Osteoblast (primary cell): ENCODE measurements around the gene ADCY3. TPM values are rescaled to one million over a fixed set of nuclear protein-coding genes. Genes with fewer than 3 reads are reported as not detected.

Experiments
- DNase-seq: peaks from one replicate; pipeline ENCODE4 v3.0.0; 2011; ENCODE audit warnings: low spot score, mixed read lengths; ENCODE audit not compliant: insufficient read length; ENCODE audit errors: missing footprints
- H2AFZ ChIP-seq: 2 replicates; pipeline ENCODE4 v1.6.0; 2011; ENCODE audit warnings: mild to moderate bottlenecking, low read length
- H3K27ac ChIP-seq: 2 replicates; pipeline ENCODE4 v1.5.1; 2011; ENCODE audit warnings: mild to moderate bottlenecking, low read depth, low read length, moderate library complexity
- H3K27me3 ChIP-seq: 2 replicates; pipeline ENCODE4 v1.6.0; 2012; ENCODE audit warnings: mild to moderate bottlenecking, control low read depth, inconsistent platforms, low read length, moderate library complexity; ENCODE audit not compliant: insufficient read depth
- H3K36me3 ChIP-seq: 2 replicates; pipeline ENCODE4 v1.5.1; 2011; ENCODE audit warnings: mild to moderate bottlenecking, low read length, control low read depth, moderate library complexity; ENCODE audit not compliant: insufficient read depth
- H3K4me1 ChIP-seq: 2 replicates; pipeline ENCODE4 v1.5.1; 2011; ENCODE audit warnings: mild to moderate bottlenecking, low read length, control low read depth, moderate library complexity; ENCODE audit not compliant: insufficient read depth
- H3K4me2 ChIP-seq: 2 replicates; pipeline ENCODE4 v1.6.0; 2011; ENCODE audit warnings: mild to moderate bottlenecking, low read length; ENCODE audit not compliant: insufficient read depth
- H3K4me3 ChIP-seq: fragments of 200-600 bp; sonication (generic); 3 replicates; pipeline ENCODE4 v1.5.1; 2012; ENCODE audit warnings: mild to moderate bottlenecking, low read length, inconsistent platforms; ENCODE audit not compliant: insufficient read depth
- H3K79me2 ChIP-seq: 2 replicates; pipeline ENCODE4 v1.6.0; 2012; ENCODE audit warnings: mild to moderate bottlenecking, low read length, control low read depth, inconsistent platforms; ENCODE audit not compliant: insufficient read depth
- H3K9me3 ChIP-seq: 2 replicates; pipeline ENCODE4 v1.5.1; 2011; ENCODE audit warnings: low read depth, low read length, control low read depth
- H4K20me1 ChIP-seq: 2 replicates; pipeline ENCODE4 v1.6.0; 2012; ENCODE audit warnings: mild to moderate bottlenecking, low read length, control low read depth; ENCODE audit not compliant: insufficient read depth
- CTCF ChIP-seq: IDR thresholded peaks from 2 replicates; pipeline ENCODE4 v1.5.1; 2011; ENCODE audit warnings: mild to moderate bottlenecking, low read depth, low read length, moderate library complexity; ENCODE audit errors: extremely low read depth
- total RNA-seq: library from RNA; depleted of rRNA; stranded (reverse); fragments of >200 nt; gene quantifications from 2 replicates; pipeline ENCODE4 v1.2.3, GENCODE V29; 2012

The ADCY3 gene
- total RNA-seq, 1 donor = 47.4 TPM

- TF ChIP-seq CTCF = no peak
- peaks cover 3% of the 10 kb centered on the region for H3K9me3 ChIP-seq
- no peaks in the 10 kb centered on the region for H3K27me3 ChIP-seq
- H4K20me1 ChIP-seq = no peaks in the 10 kb centered on the region
- DNase-seq = no peak
- H2AFZ ChIP-seq = no peak overlapping the region
- H3K36me3 ChIP-seq = no peaks in the 10 kb centered on the region
- no peak overlapping the region for H3K27ac ChIP-seq
- no peak overlapping the region for H3K4me3 ChIP-seq
- no peaks in the 10 kb centered on the region for H3K79me2 ChIP-seq
- no peak overlapping the region for H3K4me2 ChIP-seq
- no peaks in the 10 kb centered on the region for H3K4me1 ChIP-seq
These were observed 28.8 kb downstream of the ADCY3 start for GRCh38 chr2:24891201-24891600.

- H3K9me3 ChIP-seq = peaks cover 3% of the 10 kb centered on the region
- H3K27me3 ChIP-seq = no peaks in the 10 kb centered on the region
- H3K36me3 ChIP-seq = no peaks in the 10 kb centered on the region
- no peak overlapping the region for H2AFZ ChIP-seq
- H3K27ac ChIP-seq = no peak overlapping the region
- no peaks in the 10 kb centered on the region for H3K4me1 ChIP-seq
- H3K4me3 ChIP-seq = no peak overlapping the region
- no peak for TF ChIP-seq CTCF
- H3K79me2 ChIP-seq = no peaks in the 10 kb centered on the region
- H3K4me2 ChIP-seq = no peak overlapping the region
- no peak for DNase-seq
- no peaks in the 10 kb centered on the region for H4K20me1 ChIP-seq
These were observed 30.8 kb downstream of the ADCY3 start for GRCh38 chr2:24889221-24889620.

- Histone ChIP-seq H3K4me2 (no peak overlapping the region), H3K36me3 (no peaks in the 10 kb centered on the region), H4K20me1 (no peaks in the 10 kb centered on the region), H3K27me3 (no peaks in the 10 kb centered on the region), H3K4me1 (peaks cover 3% of the 10 kb centered on the region), H3K9me3 (peaks cover 3% of the 10 kb centered on the region), H3K4me3 (no peak overlapping the region), H3K27ac (no peak overlapping the region), H3K79me2 (no peaks in the 10 kb centered on the region), H2AFZ (no peak overlapping the region)
- DNase-seq = no peak
- TF ChIP-seq CTCF = no peak
These were observed 31.9 kb downstream of the ADCY3 start for GRCh38 chr2:24888177-24888576.

GRCh38 chr2:24887307-24887874 lies 32.6 kb downstream of the ADCY3 start:
- TF ChIP-seq CTCF = no peak
- no peak overlapping the region for H3K4me3 ChIP-seq
- no peak overlapping the region for H2AFZ ChIP-seq
- H3K27ac ChIP-seq = no peak overlapping the region
- H4K20me1 ChIP-seq = peaks cover 1% of the 10 kb centered on the region
- H3K36me3 ChIP-seq = no peaks in the 10 kb centered on the region
- H3K9me3 ChIP-seq = peaks cover 3% of the 10 kb centered on the region
- H3K27me3 ChIP-seq = no peaks in the 10 kb centered on the region
- no peaks in the 10 kb centered on the region for H3K79me2 ChIP-seq
- no peak for DNase-seq
- H3K4me1 ChIP-seq = peaks cover 3% of the 10 kb centered on the region
- no peak overlapping the region for H3K4me2 ChIP-seq
